RPMI8226 (cell line): Measurements from ENCODE around the gene ZMYND8.

Experiments
- DNase-seq: peaks from one replicate; pipeline ENCODE4 v3.0.0-alpha.2; 2015

Gene ZMYND8

GRCh38 chr20:47353692-47354463 lies 2.6 kb downstream of the ZMYND8 start:
- DNase-seq: peak; percentile 36

- DNase-seq: no peak
Observed at GRCh38 chr20:47353239-47353691, 3.2 kb downstream of the ZMYND8 start.

GRCh38 chr20:47352332-47353238 lies 3.9 kb downstream of the ZMYND8 start:
- DNase-seq: no peak

- DNase-seq: peak; percentile 48
Observed at GRCh38 chr20:47351643-47352331, 4.7 kb downstream of the ZMYND8 start.

- DNase-seq: no peak
Observed at GRCh38 chr20:47350691-47351545, 5.6 kb downstream of the ZMYND8 start.

- no peak for DNase-seq
Observed at GRCh38 chr20:47350181-47350550, 6.3 kb downstream of the ZMYND8 start.

GRCh38 chr20:47349365-47350180 lies 6.9 kb downstream of the ZMYND8 start:
- DNase-seq: no peak

- DNase-seq: no peak
Observed at GRCh38 chr20:47348539-47349142, 7.9 kb downstream of the ZMYND8 start.

- DNase-seq: no peak
Observed at GRCh38 chr20:47347661-47348435, 8.7 kb downstream of the ZMYND8 start.

- DNase-seq: no peak
Observed at GRCh38 chr20:47346172-47346571, 10.3 kb downstream of the ZMYND8 start.

- DNase-seq: no peak
Observed at GRCh38 chr20:47345214-47345613, 11.3 kb downstream of the ZMYND8 start.

GRCh38 chr20:47343007-47343472 lies 13.5 kb downstream of the ZMYND8 start:
- no peak for DNase-seq

GRCh38 chr20:47338131-47338628 lies 18.3 kb downstream of the ZMYND8 start:
- DNase-seq: no peak

- DNase-seq: no peak
Observed at GRCh38 chr20:47337413-47337812, 19.1 kb downstream of the ZMYND8 start.

GRCh38 chr20:47336129-47336754 lies 20.3 kb downstream of the ZMYND8 start:
- DNase-seq: no peak

GRCh38 chr20:47335251-47336128 lies 21.0 kb downstream of the ZMYND8 start:
- no peak for DNase-seq

- no peak for DNase-seq
Observed at GRCh38 chr20:47334022-47334551, 22.4 kb downstream of the ZMYND8 start.
